Fibroblast of skin of left biceps (primary cell): ENCODE data around the gene ARFGEF2.
A peak's percentile ranks its signal among the peaks of the same experiment; 100 is the strongest.
"Not testable (repeated sequence)": the region's sequence is repeated elsewhere in the genome, so short reads cannot be mapped to it uniquely, and the experiment has no call there.

Experiments used
- DNase-seq, 2 experiments: peaks; one replicate each; pipeline ENCODE4 v3.0.0-alpha.2; 2013; ENCODE audit warnings: low read depth in 2 of 2

The ARFGEF2 gene

DNA sequence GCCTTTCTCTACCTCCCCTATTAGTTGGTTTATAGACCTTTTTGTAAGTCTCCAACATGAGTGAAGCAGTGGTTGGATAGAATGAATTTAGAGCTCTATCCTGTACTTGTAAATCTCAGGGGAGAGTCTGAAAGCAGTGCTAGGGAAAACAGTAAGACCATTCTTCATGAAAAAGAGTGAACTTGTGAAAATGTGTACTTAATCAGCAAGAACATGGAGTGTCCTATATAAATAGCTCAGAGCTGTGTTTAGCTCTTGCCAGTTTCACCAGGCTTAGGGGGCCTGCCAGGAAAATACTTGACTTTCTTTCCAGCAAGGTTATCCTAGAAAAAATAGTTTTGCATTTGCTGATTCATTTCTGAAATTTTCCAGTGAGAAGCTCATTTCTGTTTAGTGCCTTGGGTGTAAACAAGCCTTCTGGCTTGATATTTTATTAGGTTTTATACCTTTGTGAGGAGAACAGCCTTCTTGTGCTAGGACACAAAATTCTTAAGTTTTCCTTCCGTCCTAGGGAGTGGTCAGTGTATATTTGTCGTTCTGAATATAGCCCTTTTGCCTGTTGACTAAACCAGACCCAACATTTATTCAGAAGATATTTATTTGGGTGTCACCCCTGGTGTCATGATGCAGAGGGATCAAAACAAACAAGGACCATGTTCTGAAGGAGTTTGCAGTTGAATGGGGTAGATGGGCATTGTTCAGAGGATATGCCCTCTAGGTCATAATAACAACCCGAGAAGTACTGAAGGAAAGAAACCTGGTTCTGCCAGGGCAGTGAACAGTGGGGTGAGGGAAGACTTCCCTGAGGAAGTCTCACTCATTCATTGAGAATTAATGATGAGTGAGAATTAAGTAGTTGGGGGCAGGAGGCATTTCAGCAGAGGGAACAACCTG is 7.6 kb downstream of the ARFGEF2 start:
- peak; percentile 30 to 32 for DNase-seq

DNA sequence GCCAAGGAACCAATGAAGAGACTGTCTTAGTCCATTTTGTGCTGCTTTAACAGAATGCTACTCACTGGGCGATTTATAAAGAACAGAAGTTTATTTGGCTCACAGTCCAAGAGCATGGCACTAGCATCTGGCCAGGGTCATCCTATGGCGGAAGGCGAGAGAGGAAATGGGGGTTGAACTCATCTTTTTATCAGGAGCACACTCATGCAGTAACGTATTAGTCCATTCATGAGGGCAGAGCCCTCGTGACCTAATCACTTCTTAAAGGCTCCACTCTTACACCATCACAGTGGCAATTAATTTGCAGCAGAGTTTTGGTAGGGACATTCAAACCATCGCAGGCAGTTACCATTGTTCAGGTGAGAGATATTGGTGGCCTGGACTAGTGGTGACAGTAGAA is 8.5 kb downstream of the ARFGEF2 start:
- DNase-seq: no peak

DNA sequence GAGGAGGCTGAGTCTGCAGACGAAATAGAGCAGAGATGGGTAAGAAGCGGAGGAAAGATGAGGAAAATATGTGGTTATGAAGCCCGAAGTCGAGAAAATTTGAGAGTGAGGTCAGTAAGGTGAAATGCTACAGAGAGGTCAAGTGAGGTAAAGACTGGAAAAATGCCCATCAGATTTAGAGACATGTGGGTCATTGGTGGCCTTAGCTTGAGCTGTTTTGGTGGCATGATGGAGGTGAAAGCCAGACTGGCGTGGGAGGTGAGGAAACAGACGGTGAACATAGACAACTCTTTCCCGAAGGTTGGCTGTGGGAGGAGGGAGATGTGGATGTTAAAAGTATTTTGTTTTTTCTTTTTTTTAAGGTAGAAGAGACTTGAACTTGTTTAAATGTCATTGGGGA is 9.4 kb downstream of the ARFGEF2 start:
- no peak for DNase-seq

DNA sequence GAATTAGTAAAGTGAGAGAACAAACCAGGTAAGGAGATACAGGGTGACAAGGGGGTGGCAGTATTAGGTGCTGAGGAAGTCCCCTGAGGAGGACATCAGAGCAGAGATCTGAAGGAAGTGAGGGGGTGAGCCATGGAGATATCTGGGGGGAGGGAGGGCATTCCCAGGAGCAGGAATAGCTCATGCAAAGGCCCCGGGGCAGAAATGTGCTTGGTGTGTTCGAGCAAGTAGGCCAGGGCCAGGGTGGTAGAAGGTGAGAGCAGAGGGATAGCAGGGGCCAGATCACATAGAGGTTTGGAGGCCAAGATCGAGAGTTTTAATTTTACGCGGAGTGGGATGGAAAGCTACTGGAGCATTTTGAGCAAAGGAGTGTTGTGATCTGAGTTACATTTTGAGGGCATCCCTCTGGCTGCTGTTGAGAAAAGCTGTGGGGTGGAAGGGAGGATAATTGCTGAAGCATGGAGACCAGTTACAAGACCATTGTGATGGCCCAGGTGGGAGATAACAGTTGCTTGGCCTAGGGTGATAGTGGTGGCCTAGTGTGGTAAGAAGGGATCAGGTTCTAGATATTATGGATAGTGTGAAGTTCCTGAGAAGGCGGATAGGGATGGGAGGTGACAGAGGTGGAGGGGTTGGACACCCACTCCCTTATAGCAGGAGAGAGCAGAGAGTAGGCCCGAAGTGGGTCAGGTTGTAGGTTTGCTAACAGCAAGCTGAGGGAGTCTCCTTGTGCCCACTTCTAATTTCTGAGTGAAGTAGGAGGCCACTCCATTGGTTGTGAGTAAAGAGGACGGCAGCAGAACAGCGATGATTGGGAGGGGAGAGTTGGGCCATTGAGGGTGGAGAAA is 10.2 kb downstream of the ARFGEF2 start:
- DNase-seq: no peak

DNA sequence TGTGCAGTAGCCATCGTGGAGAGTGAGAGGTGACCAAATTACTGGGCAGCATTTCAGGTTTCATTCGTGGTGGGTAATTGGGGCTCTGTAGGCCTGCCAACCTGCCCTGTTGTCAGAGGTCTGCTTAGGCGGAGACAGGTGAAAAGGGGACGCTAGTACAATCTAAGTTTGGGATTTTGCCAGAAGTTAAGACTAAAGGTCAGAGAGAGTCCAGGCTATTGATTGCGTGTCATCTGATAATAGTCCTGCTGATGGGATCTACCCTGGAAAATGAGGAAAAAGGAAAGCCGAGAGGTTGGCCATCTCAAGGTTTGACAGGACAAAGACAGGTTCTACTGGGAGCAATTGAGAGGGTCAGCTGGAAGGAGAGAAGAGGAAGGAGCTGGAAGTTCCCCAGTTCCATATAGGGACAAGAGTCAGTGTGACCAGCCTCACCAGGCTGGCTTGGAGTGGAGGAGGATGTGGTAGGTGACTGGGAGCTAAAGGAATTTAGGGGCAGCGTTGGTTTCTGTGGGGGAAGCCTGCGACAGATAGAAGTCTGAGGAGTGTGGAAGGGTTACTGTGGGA is 10.9 kb downstream of the ARFGEF2 start:
- DNase-seq: no peak

DNA sequence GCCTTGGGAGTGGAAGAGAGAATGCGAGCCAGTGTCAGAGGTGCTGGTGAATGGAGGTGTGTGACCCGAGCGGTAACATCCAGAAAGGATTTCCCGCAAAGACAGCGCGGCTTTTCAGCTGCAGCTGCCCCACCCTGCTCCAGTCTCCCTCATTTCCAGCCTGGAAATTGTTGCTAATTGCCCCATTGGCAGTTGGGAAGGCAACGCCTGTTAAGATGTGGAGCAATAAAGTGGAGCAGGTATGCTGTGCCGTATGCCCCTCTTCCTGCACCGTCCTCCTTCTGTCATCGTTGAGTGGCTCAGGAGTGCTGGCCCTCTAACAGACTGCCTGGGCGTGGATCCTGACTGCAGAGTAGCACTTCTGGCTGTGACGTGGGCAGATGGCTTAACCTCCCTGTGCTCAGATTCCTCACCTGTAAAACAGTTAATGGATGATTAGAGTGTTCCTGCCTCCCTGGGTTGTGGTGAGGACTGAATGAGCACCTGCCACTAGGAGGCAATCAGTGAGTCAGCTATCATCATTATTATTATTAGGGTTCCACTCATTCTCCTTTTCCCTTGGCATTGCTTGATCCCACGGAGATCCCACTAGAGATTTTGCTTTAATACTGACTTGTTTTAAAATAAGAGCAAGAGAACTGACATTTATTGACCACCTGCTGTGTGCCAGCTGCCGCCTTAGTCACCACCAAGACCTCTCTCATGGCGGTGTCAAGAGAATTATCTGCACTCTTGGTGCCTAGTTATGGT is 11.7 kb downstream of the ARFGEF2 start:
- DNase-seq: no peak

DNA sequence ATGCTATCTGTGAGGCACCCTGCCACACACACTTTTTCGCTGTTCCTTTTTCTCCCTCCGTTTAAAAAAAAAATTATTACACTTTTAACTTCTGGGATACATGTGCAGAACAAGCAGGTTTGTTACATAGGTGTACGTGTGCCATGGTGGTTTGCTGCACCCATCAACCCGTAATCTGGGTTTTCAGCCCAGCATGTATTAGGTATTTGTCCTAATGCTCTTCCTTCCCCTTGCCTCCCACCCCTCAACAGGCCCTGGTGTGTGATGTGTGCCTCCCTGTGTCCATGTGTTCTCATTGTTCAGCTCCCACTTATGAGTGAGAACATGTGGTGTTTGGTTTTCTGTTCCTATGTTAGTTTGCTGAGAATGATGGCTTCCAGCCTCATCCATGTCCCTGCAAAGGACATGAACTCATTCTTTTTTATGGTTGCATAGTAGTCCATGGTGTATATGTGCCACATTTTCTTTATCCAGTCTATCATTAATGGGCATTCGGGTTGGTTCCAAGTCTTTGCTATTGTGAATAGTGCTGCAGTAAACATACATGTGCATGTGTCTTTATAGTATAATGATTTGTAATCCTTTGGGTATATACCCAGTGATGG is 12.9 kb downstream of the ARFGEF2 start:
- not testable (repeated sequence) for DNase-seq

DNA sequence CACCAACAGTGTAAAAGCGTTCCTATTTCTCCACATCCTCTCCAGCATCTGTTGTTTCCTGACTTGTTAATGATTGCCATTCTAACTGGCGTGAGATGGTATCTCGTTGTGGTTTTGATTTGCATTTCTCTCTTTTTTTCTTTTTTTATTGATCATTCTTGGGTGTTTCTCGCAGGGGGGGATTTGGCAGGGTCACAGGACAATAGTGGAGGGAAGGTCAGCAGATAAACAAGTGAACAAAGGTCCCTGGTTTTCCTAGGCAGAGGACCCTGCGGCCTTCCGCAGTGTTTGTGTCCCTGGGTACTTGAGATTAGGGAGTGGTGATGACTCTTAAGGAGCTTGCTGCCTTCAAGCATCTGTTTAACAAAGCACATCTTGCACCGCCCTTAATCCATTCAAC is 13.5 kb downstream of the ARFGEF2 start:
- DNase-seq: not testable (repeated sequence)

DNA sequence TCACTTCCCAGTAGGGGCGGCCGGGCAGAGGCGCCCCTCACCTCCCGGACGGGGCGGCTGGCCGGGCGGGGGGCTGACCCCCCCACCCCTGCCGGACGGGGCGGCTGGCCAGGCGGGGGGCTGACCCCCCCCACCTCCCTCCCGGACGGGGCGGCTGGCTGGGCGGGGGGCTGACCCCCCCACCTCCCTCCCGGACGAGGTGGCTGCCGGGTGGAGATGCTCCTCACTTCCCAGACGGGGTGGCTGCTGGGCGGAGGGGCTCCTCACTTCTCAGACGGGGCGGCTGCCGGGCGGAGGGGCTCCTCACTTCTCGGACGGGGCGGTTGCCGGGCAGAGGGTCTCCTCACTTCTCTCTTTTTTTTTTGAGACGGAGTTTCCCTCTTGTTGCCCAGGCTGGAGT is 14.7 kb downstream of the ARFGEF2 start:
- not testable (repeated sequence) for DNase-seq

DNA sequence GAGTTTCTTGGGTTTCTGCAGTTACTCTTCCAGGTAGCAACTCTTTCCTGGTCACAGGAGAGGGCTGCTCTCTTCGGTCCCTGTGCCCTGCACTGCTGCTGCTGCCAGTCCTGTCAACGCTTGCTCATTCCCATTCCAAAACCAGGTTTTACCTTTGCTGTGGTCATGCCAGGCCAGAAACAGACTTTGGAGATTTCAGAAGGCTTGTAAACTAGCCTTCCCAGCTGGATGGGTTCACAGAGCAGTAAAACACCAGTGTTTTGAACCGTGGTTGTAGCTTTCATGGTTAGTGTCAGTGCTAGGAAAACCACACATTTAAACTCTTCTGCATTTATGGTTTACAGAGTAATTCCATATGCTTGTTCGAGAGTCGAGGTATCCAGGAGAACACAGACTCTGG is 16.2 kb downstream of the ARFGEF2 start:
- DNase-seq: no peak

DNA sequence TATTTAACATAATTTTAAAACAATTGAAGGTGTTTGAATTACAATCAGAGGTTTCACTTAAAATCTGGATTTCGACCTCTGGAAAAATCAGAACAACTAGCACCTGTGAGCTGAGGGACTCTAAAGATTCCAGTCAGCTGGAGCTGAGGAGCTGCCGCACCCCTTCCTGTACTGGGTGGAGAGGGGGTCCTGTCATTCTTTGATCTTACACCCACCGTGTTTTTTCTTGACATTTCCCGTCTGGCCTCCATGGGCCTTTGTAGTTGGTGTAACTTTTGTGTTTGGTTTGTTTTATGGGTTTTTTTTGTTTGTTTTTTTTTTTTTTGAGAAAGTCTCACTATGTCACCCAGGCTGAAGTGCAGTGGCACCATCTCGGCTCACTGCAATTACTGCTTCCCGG is 17.2 kb downstream of the ARFGEF2 start:
- DNase-seq: no peak

DNA sequence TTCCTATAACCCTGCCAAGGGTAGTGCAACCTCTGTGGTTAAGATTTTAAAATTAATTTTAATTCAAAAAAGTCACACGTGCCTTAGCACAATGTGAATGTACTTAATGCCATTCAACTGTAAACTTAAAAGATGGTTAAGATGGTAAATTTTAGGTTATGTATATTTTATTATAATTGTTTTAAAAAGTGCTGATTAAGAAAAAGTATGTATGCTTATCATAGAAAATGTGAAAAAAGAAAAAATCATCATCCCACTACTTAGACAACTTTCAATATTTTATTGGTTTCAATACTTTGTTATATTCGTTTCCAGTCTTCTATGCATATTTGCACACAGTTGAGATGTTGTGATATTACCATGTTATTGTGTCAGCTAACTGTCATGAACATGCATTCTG is 18.7 kb downstream of the ARFGEF2 start:
- no peak for DNase-seq

DNA sequence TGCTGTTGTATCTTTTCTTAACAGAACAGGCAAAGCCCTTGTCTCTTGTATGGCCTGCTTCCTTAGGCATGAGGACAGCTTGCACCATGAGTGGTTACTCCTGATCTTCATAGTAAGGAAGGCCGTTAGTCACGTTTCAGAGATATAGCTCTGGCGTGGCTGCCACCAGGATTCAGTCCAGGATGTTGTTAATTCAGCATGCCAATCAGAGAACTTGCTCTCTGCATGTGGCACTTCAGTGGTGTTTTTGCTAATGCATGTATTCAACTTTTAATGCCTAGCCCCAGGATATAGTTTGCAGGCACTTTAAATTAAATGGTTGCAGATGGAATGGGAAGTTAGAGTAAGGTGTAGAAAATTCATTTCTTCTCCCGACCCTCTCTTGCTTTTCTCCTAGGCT is 20.0 kb downstream of the ARFGEF2 start:
- no peak for DNase-seq

DNA sequence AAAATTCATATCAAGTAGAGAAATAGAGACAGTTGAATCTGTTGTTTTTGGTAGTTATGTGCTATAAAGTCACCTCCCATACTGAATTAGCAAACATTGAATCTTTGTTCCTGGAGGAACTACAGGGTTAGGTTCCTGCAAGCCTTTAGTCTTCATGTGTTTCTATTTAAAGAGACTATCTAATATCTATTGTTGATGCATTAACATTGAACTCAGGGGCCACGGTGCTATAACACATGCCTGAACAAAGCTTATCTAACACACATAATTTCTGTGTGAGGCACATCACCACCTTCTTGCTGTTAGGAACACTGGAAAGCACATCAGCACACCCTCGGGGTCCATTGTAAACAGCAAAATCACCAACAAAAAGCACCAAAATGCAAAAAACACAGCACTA is 21.2 kb downstream of the ARFGEF2 start:
- DNase-seq: no peak

DNA sequence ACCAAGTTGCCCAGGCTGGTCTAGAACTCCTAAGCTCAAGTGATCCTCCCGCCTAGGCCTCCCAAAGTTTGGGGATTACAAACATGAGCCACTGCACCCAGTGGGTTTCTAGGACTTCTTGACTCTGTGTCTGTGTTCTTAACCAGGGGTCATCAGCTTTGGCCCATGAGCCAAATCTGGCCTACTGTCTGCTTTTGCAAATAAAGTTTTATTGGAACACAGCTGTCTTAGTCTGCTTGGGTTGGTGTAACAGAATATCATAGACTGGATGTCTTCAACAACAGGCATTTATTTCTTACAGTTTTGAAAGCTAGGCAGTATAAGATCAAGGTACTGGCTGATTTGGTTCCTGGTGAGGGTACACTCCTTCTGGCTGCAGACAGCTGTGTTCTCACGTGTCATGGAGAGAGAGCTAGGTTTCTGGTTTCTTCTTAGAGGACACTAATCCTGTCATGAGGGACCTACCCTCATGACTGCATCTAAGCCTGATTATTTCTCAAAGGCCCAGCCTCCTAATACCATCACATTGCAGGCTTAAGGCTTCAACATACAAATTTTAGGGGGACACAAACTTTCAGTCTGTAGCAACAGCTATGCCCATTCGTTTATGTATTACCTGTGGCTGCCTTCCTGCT is 23.3 kb downstream of the ARFGEF2 start:
- DNase-seq: no peak

DNA sequence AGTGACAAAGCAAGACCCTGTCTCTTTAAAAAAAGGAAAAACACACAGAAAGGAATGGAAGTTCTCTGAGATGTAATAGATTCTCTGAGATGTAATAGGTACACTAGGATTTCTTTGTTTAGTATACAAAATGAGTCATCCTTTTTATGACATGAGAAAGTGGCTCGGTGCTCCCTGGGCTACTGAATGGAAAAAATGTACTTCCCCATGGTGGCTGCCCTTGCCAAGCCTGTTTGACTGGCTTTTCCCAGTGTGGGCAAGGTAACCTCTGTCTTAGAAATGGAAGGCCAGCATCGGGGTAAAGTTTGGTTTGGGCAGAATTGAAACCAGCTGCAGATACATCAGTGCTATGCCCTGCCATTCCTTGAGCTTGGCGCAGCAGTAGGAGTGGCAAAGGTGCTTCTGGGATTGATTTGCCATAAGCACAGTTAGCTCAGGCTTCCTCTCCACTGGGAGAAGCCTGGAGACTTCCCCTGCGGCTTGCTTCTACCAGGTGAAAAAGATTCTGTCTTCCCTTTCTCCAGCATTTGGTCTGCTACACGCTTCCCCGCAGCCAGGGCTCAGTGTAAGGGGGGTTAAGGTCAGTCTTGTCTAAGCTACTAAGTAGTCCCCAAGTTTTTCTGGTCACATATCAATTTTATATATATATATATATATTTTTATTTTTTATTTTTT is 24.5 kb downstream of the ARFGEF2 start:
- no peak for DNase-seq

DNA sequence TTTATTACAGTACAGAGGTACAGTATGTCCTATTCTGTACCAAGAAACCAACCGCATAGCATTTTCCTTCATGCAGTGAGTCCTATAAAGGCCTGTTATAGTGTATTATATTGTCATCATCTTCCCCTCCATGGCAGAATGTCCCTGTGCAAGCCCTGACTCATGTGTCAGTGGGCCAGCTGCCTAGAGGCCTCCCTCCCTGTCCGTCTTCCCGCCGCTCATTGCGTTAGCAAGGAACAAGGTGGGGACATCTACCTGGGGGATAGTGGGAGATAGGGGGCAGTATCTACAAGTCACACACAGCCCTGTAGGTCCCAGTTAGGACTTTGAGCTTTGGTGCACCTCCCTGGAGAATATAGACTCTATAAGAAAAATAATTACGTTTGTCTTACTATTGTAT is 27.1 kb downstream of the ARFGEF2 start:
- DNase-seq: no peak

DNA sequence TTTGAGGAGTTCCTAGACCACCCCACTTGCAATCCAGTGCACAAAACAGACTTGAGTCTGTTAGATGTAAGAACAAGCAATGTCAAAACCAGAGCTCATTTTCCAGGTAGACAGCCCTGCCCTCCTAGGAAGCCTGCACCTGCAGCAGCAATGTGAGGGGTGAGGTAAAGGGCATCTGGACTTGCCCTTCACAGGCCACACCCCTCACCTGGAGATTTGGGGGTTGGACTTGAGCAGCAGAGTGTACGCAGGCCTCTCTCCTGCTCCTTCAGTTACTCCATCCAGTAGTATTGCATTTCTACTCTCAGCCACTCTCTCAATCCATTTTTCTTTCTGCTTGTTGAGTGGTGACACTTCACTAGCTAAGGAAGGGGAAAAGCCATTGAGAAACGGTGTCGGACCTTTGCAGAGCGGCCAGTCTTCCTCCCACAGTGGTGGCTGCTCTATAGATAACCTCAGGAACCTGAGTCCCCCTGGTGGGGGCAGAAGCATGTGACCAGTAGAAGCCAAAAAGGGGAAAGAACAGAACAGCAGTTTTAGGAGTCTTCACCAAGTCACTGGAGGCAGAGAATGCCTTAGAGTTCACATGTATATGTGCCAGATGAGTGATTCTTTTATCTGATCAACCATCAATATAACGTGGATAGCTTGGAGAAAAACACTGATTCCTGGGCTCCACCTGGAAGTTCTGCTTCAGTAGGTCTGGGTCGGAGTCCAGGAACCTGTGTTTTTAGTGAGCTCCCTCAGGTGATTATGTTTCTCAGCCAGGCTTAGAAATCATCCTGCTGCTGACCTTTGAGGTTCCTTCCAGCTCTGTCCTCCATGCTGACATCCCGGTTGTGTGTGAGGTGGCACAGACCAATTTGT is 28.0 kb downstream of the ARFGEF2 start:
- DNase-seq: no peak

DNA sequence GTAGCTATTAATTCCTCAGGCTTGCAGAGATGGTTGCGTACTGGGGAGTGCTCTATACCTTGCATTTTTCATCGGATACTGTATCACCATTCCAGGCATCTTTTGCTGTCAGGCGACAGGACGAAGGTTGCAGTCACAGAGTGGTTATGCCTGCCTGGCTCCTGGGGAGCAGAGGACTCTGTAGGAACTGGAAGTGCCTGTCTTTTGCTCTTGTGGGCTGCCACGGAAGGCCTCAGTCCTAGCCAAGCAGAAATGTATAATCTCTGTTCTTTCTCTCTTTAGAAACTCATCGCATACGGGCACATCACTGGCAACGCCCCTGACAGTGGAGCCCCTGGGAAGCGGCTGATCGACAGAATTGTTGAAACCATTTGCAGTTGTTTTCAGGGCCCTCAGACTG is 29.5 kb downstream of the ARFGEF2 start:
- DNase-seq: no peak
